Measurements from ENCODE around the gene TMEM175.
"Not testable (repeated sequence)": the region's sequence is repeated elsewhere in the genome, so short reads cannot be mapped to it uniquely, and the experiment has no call there.

TMEM175 gene

GRCh38 chr4:992297-993110 lies 60.2 kb downstream of the TMEM175 start:
- DNase-seq = no peak

GRCh38 chr4:993111-994029 lies 61.1 kb downstream of the TMEM175 start, which contains the start of gene SLC26A1:
Gene SLC26A1, minus strand, starts transcription at chr4:993404. Its CDS starts 1,701 bp downstream, at chr4:991703.
- no peak for DNase-seq

DNA sequence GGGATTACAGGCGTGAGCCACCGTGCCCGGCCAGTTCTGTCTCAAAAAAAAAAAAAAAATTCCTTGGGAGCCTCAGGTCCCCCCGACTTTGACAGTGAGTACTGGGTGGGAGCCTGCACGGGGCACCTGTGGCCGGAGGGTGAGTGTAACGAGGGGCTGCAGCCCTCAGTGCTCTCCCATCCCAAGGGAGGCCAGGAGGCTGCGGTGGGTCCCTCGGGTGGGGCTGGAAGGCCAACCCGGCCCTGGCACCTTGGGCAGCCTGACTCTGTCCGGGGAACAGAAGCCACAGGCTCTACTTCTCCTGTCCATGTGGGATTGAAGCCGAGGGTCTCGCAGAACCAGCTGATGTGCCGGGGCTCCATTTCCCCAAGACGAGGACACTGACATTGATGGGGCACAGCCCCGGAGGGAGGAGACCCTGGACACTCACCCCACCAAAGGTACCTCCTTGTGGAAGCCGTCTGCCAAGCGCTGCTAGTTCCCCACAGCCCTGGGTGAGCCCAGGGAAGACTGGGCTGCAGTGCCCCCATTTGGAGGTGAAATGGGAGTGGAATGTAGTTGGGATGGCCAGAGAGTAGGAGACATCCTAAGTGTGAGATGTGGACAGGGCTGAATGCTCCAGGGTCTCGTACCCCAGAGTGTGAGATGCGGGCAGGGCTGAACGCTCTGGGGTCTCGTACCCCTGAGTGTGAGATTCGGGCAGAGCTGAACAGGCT lies 63.2 kb downstream of the TMEM175 start:
- DNase-seq = no peak

DNA sequence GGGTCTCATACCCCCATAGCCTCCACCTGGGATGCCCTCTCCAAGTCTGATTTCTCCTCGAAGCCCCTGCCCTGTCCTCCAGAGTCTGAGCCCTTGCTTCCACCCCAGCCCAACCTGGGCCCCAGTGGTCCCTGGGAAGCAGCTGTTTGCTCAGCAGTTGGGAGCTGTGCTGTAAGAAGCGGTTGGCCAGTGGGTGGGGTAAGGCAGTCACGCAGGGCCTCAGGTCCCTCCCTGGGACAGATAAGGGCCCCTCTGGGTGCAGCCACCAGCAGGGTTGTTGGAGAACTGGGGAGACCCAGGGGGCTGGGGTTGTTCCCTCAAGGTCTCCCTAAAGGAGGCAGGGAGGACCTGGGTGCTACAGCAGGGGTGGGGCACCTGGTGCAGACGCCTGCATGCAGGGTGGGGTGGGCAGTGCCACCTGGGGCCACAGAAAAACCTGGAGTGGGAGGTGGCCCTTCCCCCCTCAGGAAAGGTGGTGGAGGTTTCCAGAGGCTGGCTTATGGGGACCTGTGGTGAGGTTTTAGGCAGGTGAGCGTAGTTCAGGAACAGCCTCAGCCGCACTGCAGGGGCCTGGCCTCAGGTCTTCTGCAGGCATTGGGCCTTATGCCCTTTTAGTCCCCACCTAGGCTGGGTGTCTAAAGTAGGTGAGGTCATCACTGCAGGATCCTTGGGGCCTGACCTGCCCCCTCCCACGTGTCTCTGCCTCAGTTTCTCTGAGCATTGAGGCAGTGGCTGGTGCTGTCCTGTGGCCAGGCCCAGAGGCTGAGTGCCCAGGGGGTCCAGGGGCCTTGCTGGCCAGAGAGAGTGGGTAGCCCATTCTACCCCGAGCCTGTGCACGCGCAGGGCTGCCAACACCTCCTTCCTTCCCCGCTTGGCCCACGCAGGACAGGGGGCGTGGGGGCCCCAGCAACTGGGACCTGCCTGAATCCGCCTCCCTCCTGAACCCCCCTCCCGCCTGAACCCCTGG lies 64.1 kb downstream of the TMEM175 start:
- no peak for DNase-seq

DNA sequence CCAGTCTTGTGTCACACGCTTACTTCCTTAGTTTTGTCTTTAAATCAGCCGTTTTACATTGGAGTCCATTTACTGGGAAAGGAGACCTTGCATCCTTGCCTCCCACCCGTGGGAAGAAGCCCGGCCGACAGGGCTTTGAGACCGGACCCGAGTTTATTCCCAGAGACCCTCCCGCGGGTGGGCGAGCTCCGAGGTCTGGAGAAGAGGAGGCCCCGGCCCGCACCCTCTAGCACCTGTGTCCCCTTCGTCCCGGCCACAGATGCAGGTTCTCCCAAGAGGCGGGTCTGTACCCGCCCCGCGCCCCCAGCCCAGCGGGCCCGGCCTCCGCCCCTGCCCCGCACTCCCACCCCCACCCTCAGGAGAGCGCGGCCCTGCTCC lies 64.7 kb downstream of the TMEM175 start:
- DNase-seq = no peak

GRCh38 chr4:997375-998071 lies 65.3 kb downstream of the TMEM175 start:
- no peak for DNase-seq

GRCh38 chr4:998096-998691 lies 65.9 kb downstream of the TMEM175 start:
- no peak for DNase-seq

GRCh38 chr4:999240-999863 lies 67.1 kb downstream of the TMEM175 start:
- not testable (repeated sequence) for DNase-seq

- no peak for DNase-seq
Observed at GRCh38 chr4:999882-1000425, 67.7 kb downstream of the TMEM175 start.

DNA sequence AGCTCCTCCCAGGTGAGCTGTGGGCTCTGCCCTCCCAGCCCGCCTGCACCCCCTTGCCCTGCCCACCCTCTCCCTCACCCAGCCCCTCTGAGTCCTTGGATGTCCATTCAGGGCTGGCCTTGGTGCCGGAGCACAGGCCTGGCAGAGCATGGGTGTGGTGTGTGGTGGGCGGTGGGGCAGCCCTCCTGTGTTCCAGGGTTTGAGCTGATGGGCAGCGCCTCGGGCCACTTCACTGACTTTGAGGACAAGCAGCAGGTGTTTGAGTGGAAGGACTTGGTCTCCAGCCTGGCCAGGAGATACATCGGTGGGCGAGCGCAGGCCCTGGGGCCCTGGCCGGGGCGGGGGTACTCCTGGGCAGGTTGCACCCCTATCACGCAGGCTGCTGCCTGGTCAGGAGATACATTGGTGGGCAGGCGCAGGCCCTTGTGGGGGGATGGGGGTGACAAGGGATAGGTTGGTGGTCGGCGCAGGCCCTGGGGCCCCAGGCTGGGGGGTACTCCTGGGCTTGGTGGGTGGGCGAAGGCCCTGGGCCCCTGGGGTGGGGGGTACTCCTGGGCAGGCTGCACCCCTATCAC lies 68.5 kb downstream of the TMEM175 start:
- no peak for DNase-seq

- no peak for DNase-seq
Observed at GRCh38 chr4:1001561-1002130, 69.4 kb downstream of the TMEM175 start.

DNA sequence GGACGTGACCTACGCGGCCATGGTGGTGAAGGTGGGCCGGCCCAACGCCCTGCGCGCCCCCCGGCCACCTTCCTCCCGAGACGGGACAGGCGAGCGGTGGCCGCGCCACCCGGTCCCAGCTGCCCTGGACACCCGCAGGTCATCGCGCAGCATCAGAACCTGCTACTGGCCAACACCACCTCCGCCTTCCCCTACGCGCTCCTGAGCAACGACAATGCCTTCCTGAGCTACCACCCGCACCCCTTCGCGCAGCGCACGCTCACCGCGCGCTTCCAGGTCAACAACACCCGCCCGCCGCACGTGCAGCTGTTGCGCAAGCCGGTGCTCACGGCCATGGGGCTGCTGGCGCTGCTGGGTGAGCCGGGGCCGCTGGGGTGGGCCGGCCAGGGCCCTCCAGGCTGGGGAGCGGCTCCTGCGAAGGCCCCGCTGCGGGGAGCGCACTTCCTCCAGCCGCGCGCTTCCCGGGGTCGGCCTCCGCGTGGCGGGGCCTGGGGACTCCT lies 69.9 kb downstream of the TMEM175 start:
- no peak for DNase-seq

DNA sequence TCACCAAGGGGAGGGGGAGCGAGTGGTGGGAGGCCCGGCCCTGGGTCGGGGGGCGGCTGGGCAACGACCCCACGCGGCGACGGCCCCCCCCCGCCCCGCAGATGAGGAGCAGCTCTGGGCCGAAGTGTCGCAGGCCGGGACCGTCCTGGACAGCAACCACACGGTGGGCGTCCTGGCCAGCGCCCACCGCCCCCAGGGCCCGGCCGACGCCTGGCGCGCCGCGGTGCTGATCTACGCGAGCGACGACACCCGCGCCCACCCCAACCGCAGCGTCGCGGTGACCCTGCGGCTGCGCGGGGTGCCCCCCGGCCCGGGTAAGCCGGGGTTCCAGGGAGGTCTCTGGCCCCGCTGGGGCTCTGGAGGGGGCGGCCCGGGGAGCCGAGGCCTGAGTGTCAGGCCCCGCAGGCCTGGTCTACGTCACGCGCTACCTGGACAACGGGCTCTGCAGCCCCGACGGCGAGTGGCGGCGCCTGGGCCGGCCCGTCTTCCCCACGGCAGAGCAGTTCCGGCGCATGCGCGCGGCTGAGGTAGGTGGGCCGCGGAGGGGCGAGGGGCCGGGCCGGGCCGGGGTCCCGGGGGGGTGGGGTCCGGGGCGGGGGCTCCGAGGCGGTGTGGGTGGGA lies 70.5 kb downstream of the TMEM175 start:
- no peak for DNase-seq

- no peak for DNase-seq
Observed at GRCh38 chr4:1003271-1004070, 71.2 kb downstream of the TMEM175 start.

- DNase-seq = no peak
Observed at GRCh38 chr4:1004071-1004418, 71.8 kb downstream of the TMEM175 start.

DNA sequence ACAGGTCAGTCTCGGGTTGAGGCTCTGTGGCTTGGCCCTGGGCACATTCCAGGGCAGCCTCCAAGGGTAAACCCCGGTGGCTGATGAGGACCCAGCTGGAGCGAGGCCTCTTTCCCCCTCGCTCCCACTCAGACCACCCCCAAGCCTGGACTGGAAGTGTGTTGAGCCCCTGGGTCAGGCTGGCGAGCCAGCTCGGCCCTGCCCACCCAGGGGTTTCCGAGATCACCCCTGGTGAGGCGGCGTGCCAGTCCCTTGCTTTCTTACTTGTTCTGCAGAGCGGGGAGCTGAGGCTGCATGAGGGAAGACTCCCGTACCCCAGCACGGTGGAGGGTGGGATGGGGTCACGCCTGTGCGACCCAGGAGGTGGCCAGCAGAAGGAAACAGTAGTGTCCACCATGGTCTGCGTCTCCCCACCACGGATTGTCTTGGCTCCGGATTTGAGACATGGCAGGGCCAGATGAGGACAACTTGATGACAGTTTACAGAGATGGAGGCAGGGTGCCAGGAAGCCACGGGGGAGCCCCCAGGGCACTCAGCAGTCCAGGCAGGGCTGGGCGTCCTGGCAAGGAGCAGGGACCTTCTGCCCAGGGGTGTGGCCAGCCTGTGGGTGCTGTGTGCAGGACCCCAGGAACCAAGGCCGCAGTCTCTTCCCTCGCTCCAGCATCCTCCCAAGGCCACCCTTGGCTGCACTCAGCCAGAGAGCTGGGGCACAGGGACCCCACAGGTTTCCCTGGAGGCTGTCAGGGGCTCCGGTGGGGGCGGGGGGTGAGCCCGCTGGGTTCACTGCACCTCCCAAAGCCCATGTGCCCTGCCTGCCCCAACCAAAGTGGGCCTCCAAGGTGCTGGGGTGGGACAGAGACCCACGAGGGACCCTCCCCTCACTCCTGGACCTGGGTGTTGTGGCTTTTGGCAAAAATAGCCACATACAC lies 72.6 kb downstream of the TMEM175 start:
- DNase-seq = no peak

- DNase-seq = no peak
Observed at GRCh38 chr4:1006856-1007255, 74.6 kb downstream of the TMEM175 start.

Measured in stimulated activated CD8-positive, alpha-beta memory T cell treated with anti-CD3 and anti-CD28 coated beads, Interleukin-4, amount 100 ng/mL, for 48 hours (primary cell).